Activated naive CD4-positive, alpha-beta T cell treated with anti-CD3 and anti-CD28 coated beads, Interleukin-2, amount 50 U/mL, for 72 hours (primary cell): Measurements from ENCODE around the gene NANS. TPM values are rescaled to one million over a fixed set of nuclear protein-coding genes. Genes with fewer than 3 reads are reported as not detected.

Source experiments
- ATAC-seq, 2 donors: fragments of 150-1000 bp; cut with Tn5 transposase; 2 replicates each; pipeline ENCODE4 v1.10.0; 2021; ENCODE audit warnings: mild to moderate bottlenecking in 2 of 2, moderate library complexity in 2 of 2
- DNase-seq, 2 donors: peaks; one replicate each; pipeline ENCODE4 v3.0.0; 2021 to 2022; ENCODE audit warnings: low spot score in 2 of 2
- H3K27ac Mint-ChIP-seq, 2 donors: one replicate each; pipeline ENCODE4 v1.8.0; 2022; ENCODE audit warnings: mild to moderate bottlenecking in 2 of 2, mixed read lengths in 2 of 2
- H3K36me3 Mint-ChIP-seq, 2 donors: one replicate each; pipeline ENCODE4 v1.8.0; 2022; ENCODE audit warnings: mixed read lengths in 2 of 2
- H3K9me3 Mint-ChIP-seq, 2 donors: one replicate each; pipeline ENCODE4 v1.8.0; 2022; ENCODE audit warnings: mixed read lengths in 2 of 2
- total RNA-seq, 2 donors: library from RNA; stranded (reverse); gene quantifications; one replicate each; pipeline ENCODE4 v1.2.3, GENCODE V29; 2022

The NANS gene
- total RNA-seq, 2 donors from 2014 or later = 55.9 to 60.0 TPM

GRCh38 chr9:98024702-98025101 lies 31.8 kb upstream of the NANS start:
- DNase-seq (no peak), ATAC-seq (no peak)
- Mint-ChIP-seq H3K27ac (peak overlapping the region; percentile 12 to 24), H3K36me3 (peaks cover 4 to 9% of the 10 kb centered on the region in 2 donors), H3K9me3 (no peaks in the 10 kb centered on the region)

- H3K36me3 Mint-ChIP-seq = peaks cover 4% of the 10 kb centered on the region in 2 donors
- DNase-seq (no peak), ATAC-seq (no peak)
- no peak overlapping the region for H3K27ac Mint-ChIP-seq
- no peaks in the 10 kb centered on the region for H3K9me3 Mint-ChIP-seq
These were observed 25.4 kb upstream of the NANS start for GRCh38 chr9:98031169-98031568.

- Mint-ChIP-seq H3K36me3 (no peaks in the 10 kb centered on the region), H3K27ac (no peak overlapping the region), H3K9me3 (no peaks in the 10 kb centered on the region)
- DNase-seq (peak in 1 of 2 donors; percentile 34), ATAC-seq (no peak)
These were observed 24.6 kb upstream of the NANS start for GRCh38 chr9:98031935-98032334.

- ATAC-seq = peak; percentile 95 to 99
- H3K9me3 Mint-ChIP-seq = no peaks in the 10 kb centered on the region
- H3K36me3 Mint-ChIP-seq = no peaks in the 10 kb centered on the region
- H3K27ac Mint-ChIP-seq = peak overlapping the region in 1 of 2 donors; percentile 83
- DNase-seq = peak; percentile 79 to 93
These were observed 21.7 kb upstream of the NANS start for GRCh38 chr9:98034593-98035546.

GRCh38 chr9:98037357-98037756 lies 19.2 kb upstream of the NANS start:
- Mint-ChIP-seq H3K9me3 (no peaks in the 10 kb centered on the region), H3K36me3 (no peaks in the 10 kb centered on the region), H3K27ac (no peak overlapping the region)
- DNase-seq (peak in 1 of 2 donors; percentile 9), ATAC-seq (no peak)

- DNase-seq (no peak), ATAC-seq (no peak)
- Mint-ChIP-seq H3K27ac (no peak overlapping the region), H3K36me3 (no peaks in the 10 kb centered on the region), H3K9me3 (no peaks in the 10 kb centered on the region)
These were observed 17.6 kb upstream of the NANS start for GRCh38 chr9:98038958-98039357.

- H3K9me3 Mint-ChIP-seq = no peaks in the 10 kb centered on the region
- H3K36me3 Mint-ChIP-seq = no peaks in the 10 kb centered on the region
- ATAC-seq = no peak
- DNase-seq = peak in 1 of 2 donors; percentile 20
- no peak overlapping the region for H3K27ac Mint-ChIP-seq
These were observed 16.9 kb upstream of the NANS start for GRCh38 chr9:98039607-98040017.

GRCh38 chr9:98040212-98040611 lies 16.3 kb upstream of the NANS start:
- DNase-seq = peak in 1 of 2 donors; percentile 48
- no peak for ATAC-seq
- Mint-ChIP-seq H3K27ac (peak overlapping the region in 1 of 2 donors; percentile 32), H3K9me3 (peaks cover 3 to 4% of the 10 kb centered on the region in 2 donors), H3K36me3 (peaks cover 4 to 5% of the 10 kb centered on the region in 2 donors)

GRCh38 chr9:98043915-98044314 lies 12.6 kb upstream of the NANS start:
- no peak for ATAC-seq
- H3K9me3 Mint-ChIP-seq = peaks cover 5% of the 10 kb centered on the region in 2 donors

GRCh38 chr9:98045234-98046179 lies 11.0 kb upstream of the NANS start:
- peaks cover 23 to 38% of the 10 kb centered on the region in 2 donors for H3K36me3 Mint-ChIP-seq
- ATAC-seq = peak; percentile 94 to 98

More at GRCh38 chr9:98043915-98044314, 12.6 kb upstream of the NANS start:
- no peak overlapping the region for H3K27ac Mint-ChIP-seq
- DNase-seq = peak in 1 of 2 donors; percentile 23
- peaks cover 23 to 38% of the 10 kb centered on the region in 2 donors for H3K36me3 Mint-ChIP-seq

GRCh38 chr9:98046180-98046543 lies 10.4 kb upstream of the NANS start:
- Mint-ChIP-seq H3K27ac (peak overlapping the region; percentile 91 to 95), H3K9me3 (peaks cover 5% of the 10 kb centered on the region in 2 donors), H3K36me3 (peaks cover 23 to 38% of the 10 kb centered on the region in 2 donors)
- ATAC-seq (no peak), DNase-seq (no peak)

More at GRCh38 chr9:98045234-98046179, 11.0 kb upstream of the NANS start:
- H3K9me3 Mint-ChIP-seq = peaks cover 5% of the 10 kb centered on the region in 2 donors
- peak overlapping the region; percentile 95 for H3K27ac Mint-ChIP-seq
- peak; percentile 28 to 39 for DNase-seq

GRCh38 chr9:98047002-98047401 lies 9.5 kb upstream of the NANS start:
- peak in 1 of 2 donors; percentile 21 for ATAC-seq
- DNase-seq = peak in 1 of 2 donors; percentile 9
- H3K27ac Mint-ChIP-seq = peak overlapping the region in 1 of 2 donors; percentile 27
- peaks cover 23 to 38% of the 10 kb centered on the region in 2 donors for H3K36me3 Mint-ChIP-seq
- peaks cover 5% of the 10 kb centered on the region in 2 donors for H3K9me3 Mint-ChIP-seq

- peaks cover 5 to 11% of the 10 kb centered on the region in 2 donors for H3K9me3 Mint-ChIP-seq
- peak overlapping the region; percentile 32 to 44 for H3K27ac Mint-ChIP-seq
- no peak for ATAC-seq
- DNase-seq = no peak
- peaks cover 23 to 46% of the 10 kb centered on the region in 2 donors for H3K36me3 Mint-ChIP-seq
These were observed 7.1 kb upstream of the NANS start for GRCh38 chr9:98049288-98050072.

GRCh38 chr9:98050351-98050750 lies 6.2 kb upstream of the NANS start:
- DNase-seq = no peak
- Mint-ChIP-seq H3K36me3 (peaks cover 17 to 43% of the 10 kb centered on the region in 2 donors), H3K9me3 (peaks cover 1 to 6% of the 10 kb centered on the region in 2 donors), H3K27ac (peak overlapping the region in 1 of 2 donors; percentile 44)
- ATAC-seq = no peak

GRCh38 chr9:98054376-98054951 lies 2.1 kb upstream of the NANS start:
- Mint-ChIP-seq H3K9me3 (peaks cover 0 to 6% of the 10 kb centered on the region in 2 donors), H3K36me3 (peaks cover 0 to 17% of the 10 kb centered on the region in 2 donors), H3K27ac (no peak overlapping the region)
- DNase-seq (peak in 1 of 2 donors; percentile 21), ATAC-seq (no peak)
